HEK293 (cell line): ENCODE measurements around the gene CNIH3.

ENCODE experiments used
- CTCF ChIP-seq: fragments of 450-650 bp; formaldehyde crosslinking; IDR thresholded peaks from 2 replicates; pipeline ENCODE4 v1.5.1; 2016; ENCODE audit warnings: missing biosample characterization, missing genetic modification characterization
- ZNF423 ChIP-seq: fragments of 450-650 bp; formaldehyde crosslinking; IDR thresholded peaks from 2 replicates; pipeline ENCODE4 v1.5.1; 2016; ENCODE audit warnings: missing biosample characterization, missing genetic modification characterization
- ZNF449 ChIP-seq: fragments of 450-650 bp; formaldehyde crosslinking; IDR thresholded peaks from 2 replicates; pipeline ENCODE4 v1.5.1; 2017; ENCODE audit warnings: missing biosample characterization, mild to moderate bottlenecking, missing genetic modification characterization, moderate library complexity
- ZNF560 ChIP-seq: fragments of 450-650 bp; formaldehyde crosslinking; IDR thresholded peaks from 2 replicates; pipeline ENCODE4 v1.5.1; 2017; ENCODE audit warnings: missing biosample characterization, missing genetic modification characterization, borderline replicate concordance
- ZNF776 ChIP-seq: fragments of 450-650 bp; formaldehyde crosslinking; IDR thresholded peaks from 2 replicates; pipeline ENCODE4 v1.5.0; 2017; ENCODE audit warnings: missing biosample characterization, missing genetic modification characterization, borderline replicate concordance

- TF ChIP-seq ZNF560 (tag by site-specific recombination): no peak
- no peak for TF ChIP-seq ZNF449 (tag by site-specific recombination)
- no peak for TF ChIP-seq ZNF423 (tag by site-specific recombination)
- no peak for TF ChIP-seq ZNF776
- no peak for TF ChIP-seq CTCF (tag by site-specific recombination)
Observed at GRCh38 chr1:224745924-224746323, 129.8 kb downstream of the CNIH3 start.
